Left cardiac atrium (tissue), 4 donors: ENCODE measurements around the gene TCF12. TPM values are rescaled to one million over a fixed set of nuclear protein-coding genes. Genes with fewer than 3 reads are reported as not detected.

Source experiments
- ATAC-seq, 2 donors: fragments of 200-7000 bp; cut with Tn5 transposase; one replicate each; pipeline ENCODE4 v1.9.1; 2020; ENCODE audit warnings: mild to moderate bottlenecking in 2 of 2, moderate library complexity in 2 of 2
- DNase-seq: peaks from one replicate; pipeline ENCODE4 v3.0.0-alpha.2; 2020
- intact Hi-C, 2 donors: fragments of 100-400 bp; cut with DNase I; formaldehyde crosslinking; loops; one replicate each; pipeline versions ENCODE4 v1.14.1 to v1.15.1; 2022 to 2023
- total RNA-seq, 2 donors: library from RNA; stranded (reverse); fragmentation: NEBNext Ultra II Directional; extraction: Animal tissue kit (Norgen Biotek cat#: 25700); gene quantifications; one replicate each; pipeline ENCODE4 v1.2.1, GENCODE V29; 2021
- donor health status: DM: no; HTN: yes; CAD: no.
- donor health status: DM: no; HTN: yes; CAD: no; lungs with severe emphysema.
- donor health status: DM: yes; HTN: yes; CAD: no.
- donor health status: Dilated cardiomyopathy.

Gene TCF12
- total RNA-seq, 2 donors from 2014 or later: 44.0 to 53.9 TPM

GRCh38 chr15:56965231-56966013 lies 47.0 kb downstream of the TCF12 start:
- ATAC-seq (no peak), DNase-seq (no peak)
- intact Hi-C loops: no loop called here

- DNase-seq (no peak), ATAC-seq (no peak)
- intact Hi-C loops: no loop called here
Observed at GRCh38 chr15:56967336-56967735, 48.9 kb downstream of the TCF12 start.

GRCh38 chr15:56968256-56968655 lies 49.8 kb downstream of the TCF12 start:
- intact Hi-C loops: no loop called here
- ATAC-seq: no peak
- no peak for DNase-seq

- intact Hi-C loops: no loop called here
- ATAC-seq (no peak), DNase-seq (no peak)
Observed at GRCh38 chr15:56968821-56969220, 50.4 kb downstream of the TCF12 start.

- no peak for DNase-seq
- intact Hi-C loops: no loop called here
- no peak for ATAC-seq
Observed at GRCh38 chr15:56969265-56969895, 50.9 kb downstream of the TCF12 start.

GRCh38 chr15:56971571-56971970 lies 53.1 kb downstream of the TCF12 start:
- ATAC-seq (peak in 1 of 2 donors; percentile 30), DNase-seq (no peak)
- intact Hi-C loops: no loop called here

- DNase-seq (no peak), ATAC-seq (no peak)
- intact Hi-C loops: no loop called here
Observed at GRCh38 chr15:56972016-56972415, 53.6 kb downstream of the TCF12 start.

GRCh38 chr15:56972426-56972825 lies 54.0 kb downstream of the TCF12 start:
- intact Hi-C loops: no loop called here
- ATAC-seq (no peak), DNase-seq (no peak)

- intact Hi-C loops: no loop called here
- ATAC-seq (no peak), DNase-seq (no peak)
Observed at GRCh38 chr15:56973463-56973862, 55.0 kb downstream of the TCF12 start.

- peak; percentile 19 to 34 for ATAC-seq
- no peak for DNase-seq
- intact Hi-C loops: no loop called here
Observed at GRCh38 chr15:56977232-56977631, 58.8 kb downstream of the TCF12 start.

GRCh38 chr15:56978898-56979662 lies 60.6 kb downstream of the TCF12 start:
- ATAC-seq: no peak
- DNase-seq: no peak
- intact Hi-C loops: no loop called here

GRCh38 chr15:56980473-56980872 lies 62.0 kb downstream of the TCF12 start:
- intact Hi-C loops: no loop called here
- DNase-seq: no peak
- ATAC-seq: no peak

GRCh38 chr15:56981160-56981559 lies 62.7 kb downstream of the TCF12 start:
- intact Hi-C loops: no loop called here
- ATAC-seq (no peak), DNase-seq (no peak)

- no peak for DNase-seq
- intact Hi-C loops: no loop called here
- ATAC-seq: no peak
Observed at GRCh38 chr15:56982987-56983386, 64.5 kb downstream of the TCF12 start.

- DNase-seq: no peak
- intact Hi-C loops: no loop called here
- peak in 1 of 2 donors; percentile 74 for ATAC-seq
Observed at GRCh38 chr15:56984681-56985481, 66.4 kb downstream of the TCF12 start.

GRCh38 chr15:56985856-56986255 lies 67.4 kb downstream of the TCF12 start:
- DNase-seq (no peak), ATAC-seq (no peak)
- intact Hi-C loops: no loop called here

- ATAC-seq (no peak), DNase-seq (no peak)
- intact Hi-C loops: no loop called here
Observed at GRCh38 chr15:56987286-56987685, 68.8 kb downstream of the TCF12 start.

GRCh38 chr15:56988219-56988618 lies 69.8 kb downstream of the TCF12 start:
- intact Hi-C loops: no loop called here
- no peak for DNase-seq
- ATAC-seq: no peak

- peak; percentile 27 to 57 for ATAC-seq
- no peak for DNase-seq
- intact Hi-C loops: no loop called here
Observed at GRCh38 chr15:56989411-56989924, 71.0 kb downstream of the TCF12 start.
